ENCODE measurements around the gene SDHC.

DNA sequence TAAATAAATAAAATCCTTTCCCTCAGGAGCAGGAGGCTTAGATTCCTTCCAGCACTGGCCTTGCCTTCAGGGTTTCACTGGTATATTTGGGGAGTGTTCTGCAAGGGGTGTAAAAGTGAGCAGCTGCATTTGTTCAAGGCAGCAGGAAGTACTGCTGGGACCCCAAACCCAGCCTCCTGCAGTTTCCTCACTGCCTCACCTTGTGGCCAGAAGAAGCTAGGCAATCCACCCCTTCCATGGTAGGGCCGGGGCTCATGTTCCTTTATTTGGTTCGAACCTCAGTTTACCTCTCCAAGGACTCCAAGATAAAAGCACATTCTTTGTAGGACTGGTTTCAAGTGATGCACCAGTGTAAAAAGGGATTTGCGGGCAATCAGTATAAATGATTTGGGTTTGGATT lies 74.5 kb downstream of the SDHC start:
- TF ChIP-seq POLR2A (IDR thresholded peaks at IDR 0.05) = no peak
- TF ChIP-seq, protein P1, sequence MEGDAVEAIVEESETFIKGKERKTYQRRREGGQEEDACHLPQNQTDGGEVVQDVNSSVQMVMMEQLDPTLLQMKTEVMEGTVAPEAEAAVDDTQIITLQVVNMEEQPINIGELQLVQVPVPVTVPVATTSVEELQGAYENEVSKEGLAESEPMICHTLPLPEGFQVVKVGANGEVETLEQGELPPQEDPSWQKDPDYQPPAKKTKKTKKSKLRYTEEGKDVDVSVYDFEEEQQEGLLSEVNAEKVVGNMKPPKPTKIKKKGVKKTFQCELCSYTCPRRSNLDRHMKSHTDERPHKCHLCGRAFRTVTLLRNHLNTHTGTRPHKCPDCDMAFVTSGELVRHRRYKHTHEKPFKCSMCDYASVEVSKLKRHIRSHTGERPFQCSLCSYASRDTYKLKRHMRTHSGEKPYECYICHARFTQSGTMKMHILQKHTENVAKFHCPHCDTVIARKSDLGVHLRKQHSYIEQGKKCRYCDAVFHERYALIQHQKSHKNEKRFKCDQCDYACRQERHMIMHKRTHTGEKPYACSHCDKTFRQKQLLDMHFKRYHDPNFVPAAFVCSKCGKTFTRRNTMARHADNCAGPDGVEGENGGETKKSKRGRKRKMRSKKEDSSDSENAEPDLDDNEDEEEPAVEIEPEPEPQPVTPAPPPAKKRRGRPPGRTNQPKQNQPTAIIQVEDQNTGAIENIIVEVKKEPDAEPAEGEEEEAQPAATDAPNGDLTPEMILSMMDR (IDR thresholded peaks at IDR 0.05) = no peak

Measured in tibial nerve (tissue), 3 donors.